Measurements from ENCODE around the gene GALK1.
"Not testable (repeated sequence)": the region's sequence is repeated elsewhere in the genome, so short reads cannot be mapped to it uniquely, and the experiment has no call there.

The GALK1 gene

GRCh38 chr17:75764711-75765421 lies at the start of gene GALK1:
GALK1 (minus strand) TSS chr17:75765192; CDS start chr17:75765136, 56 bp downstream.
- peak; percentile 81 for DNase-seq
- peak; percentile 92 for ATAC-seq

- DNase-seq, result no peak
- no peak for ATAC-seq
Observed at GRCh38 chr17:75814021-75814395, 49.0 kb upstream of the GALK1 start.

GRCh38 chr17:75813081-75814020 lies 48.4 kb upstream of the GALK1 start:
- DNase-seq (no peak), ATAC-seq (no peak)

DNA sequence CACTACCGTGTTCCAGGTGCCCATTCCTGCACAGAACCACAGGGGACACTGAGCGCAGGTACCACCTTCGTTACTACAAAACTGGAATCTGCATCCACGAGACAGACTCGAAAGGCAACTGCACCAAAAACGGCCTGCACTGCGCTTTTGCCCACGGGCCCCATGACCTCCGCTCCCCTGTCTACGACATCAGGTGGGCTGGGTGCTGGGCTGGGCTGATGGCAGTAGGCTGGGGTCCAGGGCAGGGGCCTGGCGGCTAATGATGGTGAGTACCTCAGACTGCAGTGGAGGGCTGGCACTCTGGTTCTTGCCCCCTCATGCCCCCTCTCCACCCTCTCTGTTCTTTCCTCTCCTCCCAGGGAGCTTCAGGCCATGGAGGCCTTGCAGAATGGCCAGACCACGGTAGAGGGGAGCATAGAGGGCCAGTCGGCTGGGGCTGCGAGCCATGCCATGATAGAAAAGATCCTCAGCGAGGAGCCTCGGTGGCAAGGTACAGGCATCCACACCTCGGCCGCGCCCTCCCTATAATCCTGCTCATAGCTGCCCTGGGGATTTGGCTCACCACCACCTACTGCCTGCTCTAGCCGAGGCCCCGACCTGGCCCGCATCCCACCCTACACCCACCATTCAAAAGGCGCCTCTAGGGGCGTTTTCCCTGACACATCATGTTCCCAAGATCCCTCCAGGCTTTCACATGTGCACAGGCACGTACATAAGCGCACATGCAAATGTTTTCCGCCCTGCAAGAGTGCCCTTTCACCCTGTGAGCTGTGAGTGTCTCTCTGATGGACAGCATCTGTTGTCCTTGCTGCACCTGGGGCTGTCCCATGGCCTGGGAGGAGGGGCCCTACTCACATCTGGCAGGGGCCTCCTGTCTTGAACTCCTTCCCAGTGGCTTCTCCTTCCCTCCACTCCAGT lies 47.4 kb upstream of the GALK1 start:
- DNase-seq (no peak), ATAC-seq (no peak)

GRCh38 chr17:75811174-75811573 lies 46.2 kb upstream of the GALK1 start:
- DNase-seq (no peak), ATAC-seq (no peak)

GRCh38 chr17:75810756-75811155 lies 45.8 kb upstream of the GALK1 start:
- DNase-seq, ATAC-seq: not testable (repeated sequence)

- no peak for ATAC-seq
- DNase-seq, result no peak
Observed at GRCh38 chr17:75810216-75810615, 45.2 kb upstream of the GALK1 start.

- no peak for ATAC-seq
Observed at GRCh38 chr17:75809631-75810111, 44.7 kb upstream of the GALK1 start.

DNA sequence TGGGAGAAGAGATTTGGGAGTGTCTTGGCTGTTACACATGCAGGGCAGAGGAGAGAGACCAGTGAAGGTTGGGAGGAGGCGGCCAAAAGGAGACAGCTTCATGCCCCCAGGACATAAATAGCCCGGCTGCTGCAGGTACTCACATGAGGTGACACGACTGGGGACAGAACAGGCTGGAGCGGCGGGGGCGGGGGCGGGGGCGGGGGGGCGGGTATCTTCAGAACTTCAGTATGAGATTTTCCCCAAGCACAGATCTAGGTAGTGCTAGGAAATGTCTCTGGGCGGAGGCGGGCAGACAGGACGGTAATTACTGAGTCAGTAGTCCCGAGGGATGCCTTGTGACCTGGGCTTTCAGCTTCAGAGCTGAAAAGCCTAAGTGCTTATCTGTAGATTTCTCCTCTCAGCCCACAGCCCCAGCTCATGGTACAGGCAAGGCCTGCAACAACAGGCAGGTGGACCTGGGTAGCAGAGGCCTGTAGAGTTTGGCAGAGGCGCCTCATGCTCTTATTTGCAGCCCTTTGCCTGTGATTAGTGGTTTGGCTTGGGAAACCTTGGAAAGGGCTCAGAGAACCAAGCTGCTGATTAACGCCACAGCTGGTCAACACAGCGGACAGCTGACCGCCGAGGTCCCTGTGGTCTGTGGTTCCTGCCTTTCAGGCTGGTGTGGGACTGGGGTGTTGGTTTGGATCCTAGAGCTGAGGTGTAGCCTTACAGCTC lies 44.1 kb upstream of the GALK1 start:
- ATAC-seq, result no peak
- DNase-seq, result no peak

More at GRCh38 chr17:75809631-75810111, 44.7 kb upstream of the GALK1 start:
- no peak for DNase-seq

GRCh38 chr17:75808549-75808904 lies 43.5 kb upstream of the GALK1 start:
- no peak for ATAC-seq
- no peak for DNase-seq

- DNase-seq, result no peak
- no peak for ATAC-seq
Observed at GRCh38 chr17:75807861-75808260, 42.9 kb upstream of the GALK1 start.

- DNase-seq, result no peak
- no peak for ATAC-seq
Observed at GRCh38 chr17:75806822-75807500, 42.0 kb upstream of the GALK1 start.

DNA sequence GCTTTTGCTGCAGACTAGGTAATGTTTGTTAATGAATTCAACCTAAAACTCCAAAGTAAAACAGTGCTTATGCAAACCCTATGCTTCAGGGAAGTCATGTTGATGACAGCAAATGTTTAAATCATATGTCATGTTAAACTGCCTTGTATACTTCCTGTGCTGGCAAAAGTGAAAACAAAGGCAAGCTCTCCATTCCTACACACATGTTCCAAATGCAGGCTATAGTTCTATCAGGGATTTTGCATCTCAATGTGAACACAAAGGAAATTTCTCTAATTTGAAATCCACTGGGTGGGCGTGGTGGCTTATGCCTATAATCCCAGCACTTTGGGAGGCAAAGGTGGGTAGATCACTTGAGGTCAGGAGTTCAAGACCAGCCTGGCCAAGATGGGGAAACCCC lies 38.9 kb upstream of the GALK1 start:
- ATAC-seq (no peak), DNase-seq (no peak)

- no peak for ATAC-seq
- DNase-seq, result no peak
Observed at GRCh38 chr17:75799402-75799801, 34.4 kb upstream of the GALK1 start.

- no peak for DNase-seq
- ATAC-seq, result no peak
Observed at GRCh38 chr17:75795820-75796607, 31.0 kb upstream of the GALK1 start.

DNA sequence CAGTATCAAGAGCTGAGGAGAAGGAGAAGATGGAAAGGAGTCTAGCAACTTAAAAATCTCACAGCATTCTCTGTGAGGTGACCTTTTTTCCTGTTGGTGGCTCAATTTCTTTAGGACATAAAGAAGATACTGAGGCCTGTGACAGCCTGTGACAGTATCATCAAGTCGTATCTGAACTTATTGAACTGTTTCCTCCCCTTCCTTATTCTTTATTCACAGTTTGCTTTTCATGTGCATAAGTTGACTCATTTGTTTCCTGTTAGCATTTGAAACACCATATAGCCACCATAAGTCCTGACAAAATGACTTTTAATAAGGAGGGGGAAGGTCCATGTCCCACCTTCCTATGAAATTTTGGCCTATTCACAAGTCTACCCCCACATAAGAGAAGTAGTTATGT lies 28.5 kb upstream of the GALK1 start:
- ATAC-seq, result no peak

GRCh38 chr17:75791254-75791653 lies 26.3 kb upstream of the GALK1 start:
- ATAC-seq (no peak), DNase-seq (no peak)

More for the DNA sequence above, 28.5 kb upstream of the GALK1 start:
- no peak for DNase-seq

- ATAC-seq (peak; percentile 84), DNase-seq (peak; percentile 93)
Observed at GRCh38 chr17:75785016-75785890, 20.3 kb upstream of the GALK1 start.

DNA sequence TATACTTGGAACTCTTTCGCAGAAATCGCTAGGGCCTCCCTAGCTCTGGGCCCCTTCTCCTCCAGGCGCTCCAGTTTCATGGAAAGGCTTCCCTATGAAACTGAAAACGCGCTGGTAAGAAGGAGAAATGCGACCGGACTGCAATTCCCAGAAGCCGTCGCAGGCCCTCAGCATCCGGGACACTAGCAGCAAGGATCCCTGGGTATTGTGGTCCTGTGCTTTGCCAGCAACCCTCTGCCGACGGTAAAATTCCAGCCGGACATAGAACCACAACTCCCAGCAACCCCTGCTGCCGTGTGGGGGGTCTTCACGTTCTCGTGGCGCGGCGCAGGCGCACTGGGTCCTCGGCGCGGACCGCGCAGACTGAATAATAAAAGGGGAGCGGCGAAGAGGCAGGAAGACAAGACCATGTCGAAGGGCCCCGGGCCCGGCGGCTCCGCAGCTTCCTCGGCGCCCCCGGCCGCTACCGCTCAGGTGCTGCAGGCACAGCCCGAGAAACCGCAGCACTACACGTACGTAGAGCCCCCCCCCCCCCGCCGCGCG lies 19.6 kb upstream of the GALK1 start, which contains the start of gene UNK:
TSS of gene UNK (plus strand) at position 334 of the 543 bp plus-strand sequence. CDS start at position 409, 75 bp downstream.
- ATAC-seq, result peak; percentile 77
- DNase-seq, result peak; percentile 94
